PFSK-1 (cell line): ENCODE results near the gene ACER3.

Experiments used
- FOXP2 ChIP-seq: optimal IDR thresholded peaks from 2 replicates; pipeline ENCODE3; 2011; ENCODE audit warnings: borderline replicate concordance, control low read depth, inconsistent platforms; ENCODE audit not compliant: insufficient read depth; ENCODE audit errors: extremely low read length, extremely low read depth
- POLR2AphosphoS5 ChIP-seq: IDR thresholded peaks from 2 replicates; pipeline ENCODE4 v1.6.1; 2012; ENCODE audit warnings: low read depth, mild to moderate bottlenecking, control low read depth, low read length, moderate library complexity
- REST ChIP-seq, 2 experiments: IDR thresholded peaks; 2 replicates each; pipeline versions ENCODE4 v1.6.1 to v1.8.0; 2011 to 2012; ENCODE audit warnings: low read depth in 2 of 2, low read length in 2 of 2, control low read depth in 1 of 2, inconsistent platforms in 1 of 2, mild to moderate bottlenecking in 1 of 2, moderate library complexity in 1 of 2; ENCODE audit not compliant: insufficient read depth in 1 of 2
- SIN3A ChIP-seq: IDR thresholded peaks from 2 replicates; pipeline ENCODE4 v1.6.1; 2012; ENCODE audit warnings: mild to moderate bottlenecking, low read length, moderate library complexity, borderline replicate concordance; ENCODE audit not compliant: insufficient read depth
- TAF1 ChIP-seq: IDR thresholded peaks from 2 replicates; pipeline ENCODE4 v1.6.1; 2012; ENCODE audit warnings: low read length, control low read depth, borderline replicate concordance; ENCODE audit not compliant: insufficient read depth

ACER3 gene

GRCh38 chr11:77065878-77066228 is 205.1 kb downstream of the ACER3 start:
- TF ChIP-seq TAF1 (no peak), POLR2AphosphoS5 (no peak)

GRCh38 chr11:77066229-77067042 is 205.7 kb downstream of the ACER3 start, which contains the start of gene CAPN5:
Gene CAPN5 (plus strand): TSS chr11:77066971. CDS start chr11:77084887, 17,916 bp downstream.
- TF ChIP-seq TAF1: no peak
- peak; percentile 73 for TF ChIP-seq POLR2AphosphoS5
- no peak for TF ChIP-seq FOXP2
- TF ChIP-seq SIN3A: no peak
- 0 out of 4 replicates have a peak, but pooled peaks of 1 of the 2 experiments have one; percentile 7 for TF ChIP-seq REST (IDR thresholded peaks at IDR 0.05; ENCODE audit: insufficient read depth in 1 of 2, low read depth in 2 of 2, low read length in 2 of 2)

- TF ChIP-seq SIN3A (no peak), POLR2AphosphoS5 (no peak), REST (IDR thresholded peaks at IDR 0.05; ENCODE audit: insufficient read depth in 1 of 2, low read depth in 2 of 2, low read length in 2 of 2) (no peak), TAF1 (no peak), FOXP2 (no peak)
Observed at GRCh38 chr11:77067861-77068443, 207.2 kb downstream of the ACER3 start.

GRCh38 chr11:77068457-77069335 is 208.0 kb downstream of the ACER3 start:
- TF ChIP-seq SIN3A: no peak
- TF ChIP-seq REST (IDR thresholded peaks at IDR 0.05; ENCODE audit: insufficient read depth in 1 of 2, low read depth in 2 of 2, low read length in 2 of 2): no peak
- TF ChIP-seq FOXP2: no peak
- TF ChIP-seq TAF1: no peak
- no peak for TF ChIP-seq POLR2AphosphoS5

- TF ChIP-seq SIN3A (no peak), FOXP2 (no peak), POLR2AphosphoS5 (no peak)
Observed at GRCh38 chr11:77069336-77069968, 208.7 kb downstream of the ACER3 start.
